DMS79 (cell line): ENCODE data around the gene HBS1L.

Experiments
- DNase-seq: peaks from one replicate; lab custom pipeline; 2025; lab: John Stamatoyannopoulos, UW

HBS1L gene

DNA sequence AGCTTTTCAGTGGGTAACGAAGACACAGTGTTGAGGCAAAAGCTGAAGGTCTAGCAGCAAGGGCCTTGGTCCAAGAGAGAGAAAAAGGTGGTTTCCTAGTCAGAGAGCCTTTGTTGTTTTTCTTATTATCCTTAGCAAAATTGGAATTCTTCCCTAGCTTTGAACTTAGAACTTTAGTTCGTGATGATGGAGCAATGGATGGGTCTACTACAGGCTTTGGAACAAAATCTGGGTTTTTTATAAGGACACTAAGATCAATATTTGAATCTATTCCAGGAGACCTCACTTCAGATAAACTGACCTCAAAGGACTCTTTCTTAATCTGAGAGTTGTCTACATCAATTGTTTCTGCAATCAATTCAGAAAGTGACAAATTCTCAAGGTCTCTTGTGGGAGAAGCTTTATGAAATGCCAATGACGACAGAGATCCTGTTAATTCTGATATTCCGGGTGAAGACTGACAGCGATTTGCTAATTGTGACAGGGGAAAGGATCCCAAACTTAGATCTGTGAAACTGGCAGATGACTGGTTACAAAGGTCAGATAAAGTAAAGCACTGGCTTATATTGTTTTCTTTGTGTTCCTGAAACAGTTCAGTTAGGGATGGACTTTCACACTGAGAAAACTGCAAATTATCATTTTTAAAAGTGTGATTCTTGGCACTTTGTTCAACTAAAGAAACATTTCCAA, 17.7 kb downstream of the HBS1L start:
- no peak for DNase-seq

DNA sequence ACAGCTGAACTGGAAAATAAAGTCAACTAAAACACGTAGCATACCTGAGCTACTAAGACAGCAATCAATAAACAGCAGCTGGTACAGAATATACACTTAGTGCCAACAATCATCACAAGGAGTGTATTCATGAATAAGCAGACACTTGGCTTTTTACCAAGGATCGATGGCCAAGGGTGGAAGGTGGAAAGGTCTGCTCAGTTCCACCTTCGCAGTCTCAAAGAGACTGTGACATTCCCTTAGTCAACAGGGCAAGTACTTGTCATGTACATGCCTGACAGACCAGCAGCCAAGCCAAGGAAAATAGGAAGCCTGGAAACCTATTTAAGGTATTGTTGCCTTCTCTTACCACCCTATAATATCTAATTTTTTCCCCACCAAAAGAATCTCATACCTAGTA, 21.4 kb downstream of the HBS1L start:
- DNase-seq: peak; percentile 68

DNA sequence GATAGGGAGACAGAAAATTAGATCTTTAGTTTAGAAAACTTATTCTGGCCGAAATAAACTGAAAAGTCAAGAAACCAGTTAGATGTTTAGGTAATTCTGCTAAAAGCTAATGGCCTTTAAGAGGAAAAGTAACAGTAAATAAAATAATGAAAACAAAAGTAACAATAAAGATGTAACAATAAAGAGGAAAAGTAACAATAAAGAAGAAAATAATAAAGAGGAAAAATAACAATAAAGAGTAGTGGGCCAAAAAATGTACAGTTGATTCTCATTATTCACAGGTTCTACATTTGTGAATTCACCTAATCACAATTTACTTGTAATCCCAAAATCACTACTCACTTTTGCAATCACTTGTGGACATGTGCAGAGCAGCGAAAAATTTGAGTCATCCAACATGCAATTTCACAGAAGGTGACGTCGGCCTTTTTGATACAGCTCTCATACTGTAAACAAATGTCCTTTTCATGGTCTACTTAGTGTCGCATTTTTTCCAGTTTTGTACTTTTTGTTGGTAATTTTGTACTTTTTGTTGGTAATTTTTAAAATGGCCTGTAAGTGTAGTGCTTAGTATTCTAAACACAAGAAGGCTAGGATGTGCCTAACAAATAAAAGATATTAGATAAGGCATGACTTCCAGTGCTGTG, 24.0 kb downstream of the HBS1L start:
- DNase-seq: no peak

DNA sequence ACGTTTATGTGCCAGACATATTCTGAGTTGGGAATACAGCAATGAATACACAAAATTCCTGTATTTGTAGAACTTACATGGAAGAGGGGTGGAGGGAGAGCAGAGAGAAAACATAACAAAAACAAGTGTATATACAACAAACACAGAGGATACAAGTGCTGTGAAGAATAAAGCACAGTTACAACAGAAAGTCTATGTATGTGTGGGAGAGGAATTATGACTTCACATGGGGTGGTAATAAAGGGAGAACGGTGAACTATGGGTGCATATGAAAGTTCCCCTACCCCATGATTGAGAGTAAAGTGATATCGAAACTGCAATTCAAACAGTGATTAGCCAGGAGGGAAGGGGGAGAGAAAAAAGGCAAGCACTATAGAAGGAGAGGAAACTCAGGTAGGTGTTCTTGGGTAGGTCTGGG, 24.6 kb downstream of the HBS1L start:
- DNase-seq: no peak

DNA sequence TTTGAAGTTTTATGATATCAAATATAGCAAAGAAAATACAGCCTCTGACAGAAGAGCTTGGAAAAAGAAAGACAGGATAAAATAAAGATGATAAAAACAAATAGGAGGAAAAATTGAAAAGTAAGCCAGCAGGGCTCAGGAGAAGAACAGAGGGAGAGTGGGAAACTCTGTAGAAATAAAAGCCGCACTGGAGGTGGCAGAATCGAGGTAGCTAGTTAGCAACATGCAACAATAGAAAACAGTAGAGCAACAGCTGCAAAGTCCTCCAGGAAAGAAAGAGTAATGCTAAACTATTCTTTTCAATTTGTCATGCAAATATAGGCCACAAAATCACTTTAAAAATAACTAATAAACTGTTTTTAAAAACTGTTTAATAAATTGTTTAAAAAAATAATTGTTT, 28.8 kb downstream of the HBS1L start:
- DNase-seq: no peak

DNA sequence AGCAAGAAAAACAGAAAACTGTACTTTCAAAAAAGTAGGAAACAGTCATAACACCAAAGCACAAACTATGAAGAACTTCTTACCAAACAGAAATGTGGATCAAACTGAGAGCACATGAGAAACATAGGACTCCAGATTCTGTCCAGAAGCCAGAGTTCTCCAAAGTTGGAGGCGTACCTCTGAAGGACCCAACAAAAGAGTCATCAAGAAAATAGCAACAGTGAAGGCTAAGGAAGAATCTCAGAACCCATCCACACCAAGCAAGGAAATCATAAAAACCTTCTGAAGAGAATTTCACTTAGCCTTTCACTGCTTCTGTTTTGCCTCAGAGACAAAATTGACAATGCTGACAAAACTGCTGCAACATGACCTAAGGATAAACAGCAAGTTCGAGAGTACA, 29.4 kb downstream of the HBS1L start:
- no peak for DNase-seq

DNA sequence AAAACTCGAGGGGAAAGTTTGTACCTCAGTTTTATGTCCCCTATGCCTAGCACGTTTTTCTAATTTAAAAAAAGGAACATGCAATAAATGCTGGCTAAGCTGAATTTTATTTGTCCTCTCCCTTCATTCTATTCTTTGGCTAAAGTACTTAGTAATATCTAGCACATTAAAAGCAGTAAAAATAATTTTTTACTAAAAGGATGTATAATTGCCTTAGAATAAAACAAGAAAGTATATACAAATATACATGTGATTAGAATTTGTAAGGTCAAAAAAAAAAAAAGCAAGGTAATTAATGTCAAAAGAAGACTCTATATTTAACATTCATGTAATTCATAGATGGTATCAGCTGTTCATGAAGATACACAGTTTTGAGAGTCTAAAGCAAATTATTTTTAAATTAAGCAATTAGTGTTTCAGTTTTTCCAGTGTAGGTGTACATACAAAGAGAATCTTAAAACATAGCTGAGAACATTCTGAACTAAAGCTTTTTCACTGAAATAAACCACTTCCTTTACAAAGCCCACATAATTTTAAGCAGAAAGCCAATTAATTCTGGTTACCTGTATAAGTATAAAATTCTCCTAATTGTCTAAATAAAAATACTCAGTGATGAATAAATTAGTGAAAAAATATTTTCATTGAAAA, 32.4 kb downstream of the HBS1L start:
- no peak for DNase-seq

DNA sequence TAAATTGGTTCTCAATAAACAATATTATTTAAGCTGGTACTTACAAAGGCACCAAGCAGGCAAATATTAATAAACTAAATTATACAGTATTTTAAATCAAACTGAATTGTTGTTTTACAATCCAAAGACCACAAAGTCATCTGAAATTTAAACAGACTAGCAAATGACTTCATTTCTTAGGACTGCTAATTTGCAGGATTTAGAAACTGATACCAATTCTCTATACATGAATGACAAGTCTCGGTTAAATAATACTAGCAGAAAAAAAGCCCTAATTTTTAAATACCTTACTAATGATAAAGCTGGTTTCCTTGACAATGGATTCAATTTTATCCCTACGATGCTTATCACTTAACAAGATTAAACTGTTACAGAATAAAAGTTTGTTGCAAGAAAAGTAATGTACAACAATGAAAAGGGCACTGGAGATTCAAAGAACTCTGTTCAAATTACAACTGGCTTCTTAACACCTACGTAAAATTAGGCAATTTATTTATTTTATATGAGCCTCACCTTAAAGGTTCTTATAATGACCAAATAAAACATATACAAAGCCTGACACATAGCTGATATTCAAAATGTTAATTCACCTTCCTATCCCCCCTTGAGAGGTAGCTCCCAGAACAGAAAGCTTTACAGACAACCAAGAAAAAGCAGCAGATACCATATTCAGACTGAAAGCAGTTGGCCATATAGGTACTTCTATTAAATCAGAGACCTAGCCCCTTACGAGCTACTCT, 33.1 kb downstream of the HBS1L start:
- DNase-seq: no peak

DNA sequence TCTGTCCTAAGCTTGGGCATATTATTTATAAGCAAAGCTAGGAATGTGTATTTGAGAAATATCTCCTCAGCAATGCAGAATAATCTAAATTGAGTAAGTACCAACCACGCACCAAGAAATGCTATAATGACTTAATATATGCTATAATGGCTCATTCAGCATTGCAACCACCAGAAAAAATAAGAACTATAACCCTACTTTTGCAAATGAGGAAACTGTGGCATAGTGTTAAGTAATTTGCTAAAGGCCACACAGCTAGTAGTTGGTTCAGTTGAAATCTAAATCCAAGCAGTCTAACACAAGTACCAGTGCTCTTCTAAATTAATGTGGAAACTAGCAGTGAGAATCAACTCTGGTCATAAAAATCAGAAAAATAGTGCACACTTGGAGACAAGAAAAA, 35.7 kb downstream of the HBS1L start:
- no peak for DNase-seq

DNA sequence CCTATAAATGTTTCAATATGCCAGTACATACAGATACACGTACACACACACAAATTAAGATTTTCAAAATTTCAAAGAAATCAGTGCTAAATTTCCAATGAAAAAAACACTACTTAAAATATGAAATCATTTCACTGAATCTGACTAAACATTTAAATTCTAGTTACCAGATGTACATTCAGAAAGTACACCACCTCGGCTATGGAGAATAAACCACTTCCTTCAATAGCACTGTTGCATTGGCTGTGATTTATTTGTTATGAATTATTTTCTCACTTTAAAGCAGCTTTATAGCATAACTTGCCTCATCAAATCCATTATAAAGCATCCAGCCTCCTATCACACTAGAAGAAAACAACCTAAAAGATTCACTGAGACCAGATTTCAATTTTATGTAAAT, 36.6 kb downstream of the HBS1L start:
- DNase-seq: no peak

DNA sequence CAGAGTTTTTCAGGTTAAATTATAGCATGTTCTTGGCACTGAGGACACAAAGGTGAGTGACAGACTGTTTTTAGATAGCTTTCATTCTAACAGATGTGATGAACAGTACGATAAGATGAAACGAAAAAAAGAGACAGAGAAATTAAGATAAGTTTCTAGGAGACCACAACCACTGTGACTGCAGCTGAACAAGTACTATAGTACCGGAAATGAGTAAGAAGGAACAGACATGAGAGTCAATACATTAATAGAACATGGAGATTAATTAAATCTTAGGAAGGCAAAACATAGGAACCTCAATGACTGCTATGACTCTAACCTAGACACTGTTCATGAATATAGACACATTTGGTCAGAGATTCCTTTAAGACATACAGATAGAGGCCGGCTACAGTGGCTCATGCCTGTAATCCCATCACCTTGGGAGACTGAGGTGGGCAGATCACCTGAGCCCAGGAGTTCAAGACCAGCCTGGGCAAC, 40.2 kb downstream of the HBS1L start:
- no peak for DNase-seq

DNA sequence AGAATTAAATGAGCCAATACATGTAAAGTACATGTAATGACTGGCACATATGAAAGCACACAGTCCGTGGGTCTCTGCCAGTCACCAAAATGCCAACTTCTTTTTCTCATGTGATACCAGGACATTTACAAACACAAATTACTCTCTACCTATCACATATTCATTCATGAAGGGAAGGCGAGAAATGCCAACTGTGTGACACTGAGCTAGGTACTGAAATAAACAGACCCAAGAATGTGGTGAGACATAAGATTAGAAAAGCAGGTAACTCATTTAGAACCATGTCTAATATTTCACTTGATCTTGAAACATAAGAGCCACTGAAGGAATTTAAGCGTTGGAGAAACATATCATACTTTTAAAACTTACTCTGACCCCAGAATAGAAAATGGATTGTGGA, 41.4 kb downstream of the HBS1L start:
- no peak for DNase-seq

DNA sequence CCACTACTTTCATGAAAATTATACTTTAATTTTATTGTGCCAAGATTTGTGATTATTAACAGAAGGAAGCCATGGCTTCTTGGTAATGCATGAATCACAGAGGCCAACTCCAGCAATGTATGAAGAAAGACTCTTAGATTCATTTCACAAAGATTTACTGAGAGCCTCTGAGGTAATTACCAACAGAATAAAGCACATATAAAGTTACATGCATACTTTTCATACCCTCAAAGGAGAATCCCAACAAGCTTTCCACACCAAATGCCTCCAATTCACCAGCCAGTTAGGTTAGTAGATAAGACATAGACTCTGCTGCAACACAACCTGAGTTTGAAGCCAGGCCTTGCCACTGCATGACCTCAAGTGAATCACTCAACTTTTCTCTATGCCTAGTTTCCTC, 41.9 kb downstream of the HBS1L start:
- DNase-seq: no peak

DNA sequence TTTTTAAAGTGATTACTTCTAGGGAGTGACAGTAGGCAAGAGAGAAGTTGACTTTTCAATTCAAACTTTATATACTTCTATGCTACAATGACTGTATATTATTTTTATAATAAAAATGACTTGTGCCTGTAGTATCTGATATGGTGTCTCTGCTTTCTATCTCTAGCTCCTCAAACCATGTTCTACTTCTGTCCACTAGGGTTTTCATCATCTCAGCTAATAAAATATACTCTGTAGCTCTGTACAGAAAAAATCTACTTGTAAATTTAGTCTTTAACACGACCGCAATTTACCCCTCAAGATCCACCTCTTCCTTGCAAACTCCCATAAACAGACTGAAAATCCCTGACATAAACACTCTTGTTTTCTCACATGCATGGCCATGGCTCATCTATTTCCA, 42.3 kb downstream of the HBS1L start:
- DNase-seq: no peak

DNA sequence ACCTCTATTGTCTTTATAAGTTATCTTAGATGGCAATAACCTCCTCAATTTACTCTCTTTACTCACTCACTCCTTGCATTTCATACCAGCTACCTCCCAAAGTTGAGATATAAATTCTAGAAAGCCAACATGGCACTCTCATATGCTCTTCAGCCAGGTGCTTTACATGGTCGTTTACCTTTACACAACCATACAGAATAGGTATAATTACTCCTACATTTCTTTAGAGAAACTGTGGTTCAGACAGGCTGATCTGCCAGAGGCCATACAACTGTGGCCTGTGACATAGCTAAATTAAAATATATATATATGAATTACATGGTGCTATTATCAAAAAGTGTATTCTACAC, 45.7 kb downstream of the HBS1L start:
- no peak for DNase-seq

DNA sequence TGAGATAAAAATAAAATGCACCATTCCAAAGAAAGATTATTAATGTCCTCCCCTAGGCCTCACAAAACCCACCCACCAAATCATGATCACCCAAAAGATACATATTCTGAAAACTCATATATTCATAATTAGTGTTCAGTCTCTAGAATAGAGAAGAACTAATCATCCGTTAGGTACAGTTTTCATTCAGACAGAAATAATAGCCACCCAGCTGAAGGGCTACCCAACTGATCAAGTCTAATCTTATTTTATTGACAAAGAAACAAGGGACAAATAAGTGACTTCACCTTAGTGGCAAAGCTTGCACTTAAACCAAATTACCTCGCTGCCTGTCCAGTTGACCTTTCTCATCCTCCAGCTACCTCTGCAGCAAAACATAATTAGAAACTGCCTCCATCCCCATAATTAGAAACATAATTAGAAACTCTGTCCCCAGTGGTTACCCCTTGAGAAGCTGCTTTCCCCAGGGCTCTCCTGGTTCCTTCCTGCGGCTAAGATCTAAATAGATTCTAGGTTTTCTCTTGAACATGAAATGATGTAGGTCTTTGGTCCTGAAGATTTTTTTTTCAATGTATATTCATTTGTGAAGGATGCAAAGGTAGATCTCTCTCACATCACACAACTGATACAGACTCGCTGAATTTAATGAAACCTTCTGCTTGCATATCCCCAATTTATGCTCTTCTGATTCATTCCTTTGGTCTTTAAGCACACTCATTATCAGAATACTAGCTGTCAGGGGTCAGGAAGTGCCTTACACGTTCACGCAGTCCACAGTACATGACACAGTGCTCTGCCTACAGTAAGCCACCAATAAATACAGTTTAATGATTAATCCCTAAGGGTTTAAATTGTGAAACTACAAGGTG, 46.3 kb downstream of the HBS1L start:
- DNase-seq: no peak

DNA sequence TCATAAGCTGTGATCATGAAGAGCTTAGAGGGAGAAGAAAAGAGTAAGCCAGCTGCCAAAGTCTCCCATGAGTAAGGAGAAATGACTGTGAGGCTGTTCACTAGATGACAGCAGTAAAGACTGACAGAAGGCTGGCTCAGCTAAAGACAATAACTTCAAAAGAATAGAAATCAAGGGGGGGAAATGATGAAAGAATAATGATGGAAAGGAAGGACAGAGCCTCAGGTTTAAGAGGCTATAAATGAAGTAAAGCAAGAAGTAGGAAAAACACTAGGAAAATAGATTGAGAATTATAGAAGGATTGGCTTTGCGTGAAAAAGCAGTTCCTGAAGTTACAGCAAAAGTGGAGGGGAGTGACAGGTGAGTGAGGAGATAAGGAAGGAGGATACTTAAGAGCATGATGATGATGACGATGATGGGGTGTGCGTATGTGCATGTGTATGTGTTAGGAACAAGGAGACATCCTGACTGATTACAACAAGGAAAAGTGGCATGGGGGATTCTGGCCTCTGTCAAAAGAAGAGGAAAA, 48.2 kb downstream of the HBS1L start:
- DNase-seq: no peak

DNA sequence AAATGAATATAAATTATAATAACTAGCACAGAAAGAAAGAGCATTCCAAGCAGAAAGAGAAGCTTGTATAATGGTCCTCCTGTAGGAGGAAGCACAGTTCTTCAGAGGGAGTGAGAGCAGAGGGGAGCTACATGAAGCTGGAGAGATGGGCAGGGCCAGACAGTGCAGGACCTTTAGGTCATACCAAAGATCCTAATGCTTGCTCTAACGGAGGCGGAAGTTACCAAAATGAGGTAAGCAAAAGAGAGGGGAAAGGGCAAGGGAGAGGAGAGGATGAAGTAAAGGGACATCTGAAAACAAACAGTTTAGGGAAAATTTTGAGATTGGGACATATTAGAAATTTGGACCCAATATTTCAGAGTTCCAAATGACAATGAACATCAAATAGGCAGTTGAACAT, 50.2 kb downstream of the HBS1L start:
- no peak for DNase-seq

DNA sequence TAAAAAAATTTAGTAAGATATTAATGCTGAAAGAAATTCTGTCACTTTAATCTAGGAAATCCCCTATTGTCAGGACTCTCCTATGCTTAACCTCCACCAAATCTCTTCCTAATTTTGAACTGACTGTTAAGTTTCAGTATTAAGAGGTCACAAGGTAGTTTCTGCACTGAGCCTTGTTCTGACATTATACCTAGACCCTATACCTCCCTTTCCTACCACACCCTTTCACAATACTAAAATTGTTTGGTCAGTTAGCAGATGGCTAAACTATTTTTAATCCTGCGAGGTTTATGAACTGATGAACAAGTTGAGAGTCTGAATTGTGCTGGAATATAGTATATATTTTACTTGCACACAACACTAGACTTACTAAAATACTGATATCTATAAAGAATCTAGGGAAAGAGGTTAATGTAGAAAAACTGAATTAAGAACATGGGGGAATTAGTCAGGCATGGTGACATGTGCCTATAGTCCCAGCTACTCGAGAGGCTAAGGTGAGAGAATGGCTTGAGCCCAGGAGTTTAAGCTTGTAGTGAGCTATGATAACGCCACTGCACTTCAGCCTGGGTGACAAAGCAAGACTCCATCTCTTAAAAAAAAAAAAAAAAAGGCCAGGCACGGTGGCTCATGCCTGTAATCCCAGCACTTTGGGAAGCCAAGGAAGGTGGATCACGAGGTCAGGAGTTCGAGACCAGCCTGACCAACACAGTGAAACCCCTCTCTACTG, 51.5 kb downstream of the HBS1L start:
- no peak for DNase-seq

DNA sequence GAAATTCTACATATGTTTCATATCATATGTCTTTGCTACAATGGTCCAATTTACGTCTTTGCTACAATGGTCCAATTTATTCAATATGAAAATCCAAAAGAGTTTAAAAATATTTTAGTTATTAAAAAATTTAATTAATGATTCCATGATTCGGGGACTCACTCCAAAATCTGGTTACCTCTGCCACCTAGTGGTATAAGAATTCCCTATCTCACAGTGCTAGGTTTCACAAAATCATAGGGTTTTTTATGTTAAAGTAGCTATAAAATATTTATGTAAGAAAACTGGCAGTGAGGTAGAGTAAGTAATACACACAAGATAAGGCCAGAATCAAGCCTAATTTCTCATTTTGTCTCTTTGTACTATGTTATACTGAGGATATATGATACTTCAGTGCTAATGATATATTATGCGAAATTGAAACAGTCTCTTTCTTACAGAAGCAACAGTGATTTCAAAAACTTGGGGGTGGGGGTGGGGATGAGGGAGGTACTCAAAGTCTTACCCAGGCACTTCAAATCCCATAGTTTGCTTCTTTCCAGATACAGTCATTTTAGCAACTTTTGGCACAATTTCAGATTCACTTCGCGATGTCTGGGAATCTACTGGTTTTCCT, 52.3 kb downstream of the HBS1L start:
- no peak for DNase-seq
